ENCODE measurements around the gene GANAB. TPM values are rescaled to one million over a fixed set of nuclear protein-coding genes. Genes with fewer than 3 reads are reported as not detected.

The GANAB gene
- polyA plus RNA-seq, 3 donors, result 99.7 to 116 (median 109) TPM

GRCh38 chr11:62601122-62601371 lies 45.4 kb downstream of the GANAB start:
- peak overlapping the region; percentile 92 to 96 for H3K4me3 Mint-ChIP-seq
- H3K27ac Mint-ChIP-seq, result peak overlapping the region; percentile 82 to 91 (median 87)
- intact Hi-C loops (cut with micrococcal nuclease), result loop anchor here in 1 of 2 donors (5.0 kb wide), 1 partner anchor 46 kb away; the partner anchor contains the start of gene GANAB
- TF ChIP-seq, protein P1, sequence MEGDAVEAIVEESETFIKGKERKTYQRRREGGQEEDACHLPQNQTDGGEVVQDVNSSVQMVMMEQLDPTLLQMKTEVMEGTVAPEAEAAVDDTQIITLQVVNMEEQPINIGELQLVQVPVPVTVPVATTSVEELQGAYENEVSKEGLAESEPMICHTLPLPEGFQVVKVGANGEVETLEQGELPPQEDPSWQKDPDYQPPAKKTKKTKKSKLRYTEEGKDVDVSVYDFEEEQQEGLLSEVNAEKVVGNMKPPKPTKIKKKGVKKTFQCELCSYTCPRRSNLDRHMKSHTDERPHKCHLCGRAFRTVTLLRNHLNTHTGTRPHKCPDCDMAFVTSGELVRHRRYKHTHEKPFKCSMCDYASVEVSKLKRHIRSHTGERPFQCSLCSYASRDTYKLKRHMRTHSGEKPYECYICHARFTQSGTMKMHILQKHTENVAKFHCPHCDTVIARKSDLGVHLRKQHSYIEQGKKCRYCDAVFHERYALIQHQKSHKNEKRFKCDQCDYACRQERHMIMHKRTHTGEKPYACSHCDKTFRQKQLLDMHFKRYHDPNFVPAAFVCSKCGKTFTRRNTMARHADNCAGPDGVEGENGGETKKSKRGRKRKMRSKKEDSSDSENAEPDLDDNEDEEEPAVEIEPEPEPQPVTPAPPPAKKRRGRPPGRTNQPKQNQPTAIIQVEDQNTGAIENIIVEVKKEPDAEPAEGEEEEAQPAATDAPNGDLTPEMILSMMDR (IDR thresholded peaks at IDR 0.05), result no peak
- peak overlapping the region; percentile 97 for H3K9ac ChIP-seq (ENCODE audit: insufficient read depth, low read length, poor library complexity, severe bottlenecking)
- H2AFZ ChIP-seq (ENCODE audit: insufficient read depth, low read depth, low read length, poor library complexity, severe bottlenecking), result peak overlapping the region; percentile 93
- no peaks in the 10 kb centered on the region for H3K27me3 ChIP-seq (ENCODE audit: control insufficient read depth in 2 of 2, insufficient read depth in 2 of 2, low read length in 2 of 2)
- peak overlapping the region; percentile 81 to 98 (median 93) for H3K4me3 ChIP-seq (replicated peaks in 1 of 3; ENCODE audit: low read depth in 2 of 3, low read length in 3 of 3)
- DNase-seq, result peak in 2 of 3 donors; percentile 28 to 45
- peak overlapping the region; percentile 98 for H3K4me2 ChIP-seq (replicated peaks; ENCODE audit: extremely low read depth, low read length, poor library complexity, severe bottlenecking)
- 0% methylated on average over 30 of the region's 30 CpGs for WGBS (ENCODE audit: insufficient coverage)
- H3K27me3 Mint-ChIP-seq (ENCODE audit: low read depth in 3 of 3), result no peaks in the 10 kb centered on the region
- H3K36me3 Mint-ChIP-seq, result peaks cover 61 to 65% of the 10 kb centered on the region in 2 donors
- H3K27ac ChIP-seq (ENCODE audit: low read depth in 1 of 2, low read length in 2 of 2), result peak overlapping the region; percentile 79 to 86
- H3K36me3 ChIP-seq (replicated peaks in 1 of 2; ENCODE audit: control insufficient read depth in 1 of 2, insufficient read depth in 2 of 2, low read length in 2 of 2), result peaks cover 44 to 53% of the 10 kb centered on the region in 2 donors
- H4K20me1 ChIP-seq (ENCODE audit: insufficient read depth, low read length), result peaks cover 42% of the 10 kb centered on the region
- H3K79me2 ChIP-seq (ENCODE audit: insufficient read depth, low read length), result peaks cover 43% of the 10 kb centered on the region
- H3K4me1 Mint-ChIP-seq, result peaks cover 51% of the 10 kb centered on the region
- H3K4me1 ChIP-seq (ENCODE audit: control insufficient read depth in 1 of 2, insufficient read depth in 2 of 2, low read length in 2 of 2), result peaks cover 39 to 49% of the 10 kb centered on the region in 2 donors
- H3K9me3 Mint-ChIP-seq, result no peaks in the 10 kb centered on the region
- H3K9me3 ChIP-seq (replicated peaks in 1 of 2; ENCODE audit: control insufficient read depth in 1 of 2, insufficient read depth in 1 of 2, low read length in 2 of 2), result no peaks in the 10 kb centered on the region

DNA sequence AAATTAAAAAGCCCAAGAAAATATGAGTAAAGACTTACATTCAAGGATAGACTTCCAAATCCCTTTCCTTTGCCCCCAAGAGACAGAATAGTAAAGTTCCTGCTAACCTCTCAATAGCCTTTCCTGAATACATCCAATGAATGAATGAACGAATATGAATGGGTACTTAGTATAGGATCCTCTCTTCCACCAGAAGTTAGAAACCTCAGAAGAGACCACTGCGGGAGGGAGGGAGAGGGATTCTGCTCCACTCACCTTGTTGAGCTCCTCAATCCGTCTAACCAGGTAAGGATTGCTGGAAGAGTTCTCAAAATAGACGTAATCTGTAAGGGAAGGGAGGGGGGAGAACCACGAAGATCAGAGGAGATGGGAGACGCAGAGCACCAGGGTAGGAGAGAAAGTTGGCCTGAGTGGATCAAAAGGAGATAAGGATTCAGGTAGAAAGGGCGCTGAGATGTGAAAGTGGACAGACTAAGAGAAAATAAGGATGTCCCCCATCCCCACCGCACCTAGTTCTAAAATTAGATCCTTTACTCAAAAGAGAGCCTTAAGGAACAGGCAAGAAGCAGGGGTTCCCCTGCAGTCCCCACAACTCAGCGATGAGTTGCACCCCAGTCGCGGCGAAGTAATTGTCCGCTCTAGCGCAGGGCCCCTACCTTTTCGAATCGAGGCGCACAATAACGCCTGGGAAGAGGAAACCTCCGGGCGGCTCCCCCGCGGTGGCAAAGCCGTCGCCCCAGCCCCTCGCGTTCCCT lies 45.9 kb downstream of the GANAB start:
- peak overlapping the region; percentile 97 for H3K9ac ChIP-seq (ENCODE audit: insufficient read depth, low read length, poor library complexity, severe bottlenecking)
- peak overlapping the region; percentile 81 to 98 (median 93) for H3K4me3 ChIP-seq (replicated peaks in 1 of 3; ENCODE audit: low read depth in 2 of 3, low read length in 3 of 3)
- no peaks in the 10 kb centered on the region for H3K27me3 Mint-ChIP-seq (ENCODE audit: low read depth in 3 of 3)
- no peaks in the 10 kb centered on the region for H3K9me3 ChIP-seq (replicated peaks in 1 of 2; ENCODE audit: control insufficient read depth in 1 of 2, insufficient read depth in 1 of 2, low read length in 2 of 2)
- peaks cover 43% of the 10 kb centered on the region for H3K79me2 ChIP-seq (ENCODE audit: insufficient read depth, low read length)
- H3K27ac ChIP-seq (ENCODE audit: low read depth in 1 of 2, low read length in 2 of 2), result peak overlapping the region; percentile 79 to 86
- H3K9me3 Mint-ChIP-seq, result no peaks in the 10 kb centered on the region
- TF ChIP-seq, protein P1 (IDR thresholded peaks at IDR 0.05), result no peak
- H3K4me1 Mint-ChIP-seq, result peaks cover 51% of the 10 kb centered on the region
- H3K4me2 ChIP-seq (replicated peaks; ENCODE audit: extremely low read depth, low read length, poor library complexity, severe bottlenecking), result peak overlapping the region; percentile 98
- H4K20me1 ChIP-seq (ENCODE audit: insufficient read depth, low read length), result peaks cover 47% of the 10 kb centered on the region
- H3K4me1 ChIP-seq (ENCODE audit: control insufficient read depth in 1 of 2, insufficient read depth in 2 of 2, low read length in 2 of 2), result peaks cover 39 to 49% of the 10 kb centered on the region in 2 donors
- H3K27ac Mint-ChIP-seq, result peak overlapping the region; percentile 82 to 91 (median 87)
- peak overlapping the region; percentile 93 for H2AFZ ChIP-seq (ENCODE audit: insufficient read depth, low read depth, low read length, poor library complexity, severe bottlenecking)
- H3K36me3 Mint-ChIP-seq, result peaks cover 61 to 65% of the 10 kb centered on the region in 2 donors
- WGBS (ENCODE audit: insufficient coverage), result 0% methylated on average over 22 of the region's 26 CpGs
- H3K4me3 Mint-ChIP-seq, result peak overlapping the region; percentile 92 to 96
- DNase-seq, result peak in 1 of 3 donors; percentile 10
- no peaks in the 10 kb centered on the region for H3K27me3 ChIP-seq (ENCODE audit: control insufficient read depth in 2 of 2, insufficient read depth in 2 of 2, low read length in 2 of 2)
- intact Hi-C loops (cut with micrococcal nuclease), result loop anchor here in 1 of 2 donors (5.0 kb wide), 1 partner anchor 47 kb away; the partner anchor contains the start of gene GANAB
- H3K36me3 ChIP-seq (replicated peaks in 1 of 2; ENCODE audit: control insufficient read depth in 1 of 2, insufficient read depth in 2 of 2, low read length in 2 of 2), result peaks cover 44 to 53% of the 10 kb centered on the region in 2 donors
